Measurements from ENCODE around the gene COX15. TPM values are rescaled to one million over a fixed set of nuclear protein-coding genes. Genes with fewer than 3 reads are reported as not detected.

The COX15 gene
- total RNA-seq, 1 experiment from 2014 or later: 41.4 TPM

- no peak overlapping the region for H3K4me3 Mint-ChIP-seq
- no peaks in the 10 kb centered on the region for H3K27me3 Mint-ChIP-seq (ENCODE audit: low read depth)
- no peaks in the 10 kb centered on the region for H3K9me3 Mint-ChIP-seq
- peaks cover 70% of the 10 kb centered on the region for H3K36me3 Mint-ChIP-seq
- DNase-seq (ENCODE audit: low spot score): no peak
- no peaks in the 10 kb centered on the region for H3K4me1 Mint-ChIP-seq
- TF ChIP-seq, protein P1, sequence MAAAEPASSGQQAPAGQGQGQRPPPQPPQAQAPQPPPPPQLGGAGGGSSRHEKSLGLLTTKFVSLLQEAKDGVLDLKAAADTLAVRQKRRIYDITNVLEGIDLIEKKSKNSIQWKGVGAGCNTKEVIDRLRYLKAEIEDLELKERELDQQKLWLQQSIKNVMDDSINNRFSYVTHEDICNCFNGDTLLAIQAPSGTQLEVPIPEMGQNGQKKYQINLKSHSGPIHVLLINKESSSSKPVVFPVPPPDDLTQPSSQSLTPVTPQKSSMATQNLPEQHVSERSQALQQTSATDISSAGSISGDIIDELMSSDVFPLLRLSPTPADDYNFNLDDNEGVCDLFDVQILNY (CRISPR knock-in tag; IDR thresholded peaks at IDR 0.05): no peak
- no peak for TF ChIP-seq HMGXB4 (CRISPR knock-in tag; IDR thresholded peaks at IDR 0.05)
- no peak for TF ChIP-seq NR2C2 (CRISPR knock-in tag; IDR thresholded peaks at IDR 0.05)
- TF ChIP-seq NFE2L1 (CRISPR knock-in tag; IDR thresholded peaks at IDR 0.05): no peak
- TF ChIP-seq CREM (CRISPR knock-in tag; IDR thresholded peaks at IDR 0.05): no peak
- TF ChIP-seq ZNF423 (CRISPR knock-in tag; IDR thresholded peaks at IDR 0.05): no peak
- no peak for TF ChIP-seq ZMAT4 (CRISPR knock-in tag; IDR thresholded peaks at IDR 0.05)
- no peak for TF ChIP-seq NR1H2 (CRISPR knock-in tag; IDR thresholded peaks at IDR 0.05)
- no peak for TF ChIP-seq ATF3 (CRISPR knock-in tag; conservative IDR thresholded peaks at IDR 0.05)
- TF ChIP-seq RORB (CRISPR knock-in tag; IDR thresholded peaks at IDR 0.05): no peak
- TF ChIP-seq SMAD4 (CRISPR knock-in tag; IDR thresholded peaks at IDR 0.05): no peak
- no peak for TF ChIP-seq GRHL2 (CRISPR knock-in tag; IDR thresholded peaks at IDR 0.05; ENCODE audit: insufficient replicate concordance, severe bottlenecking)
- TF ChIP-seq RELA (CRISPR knock-in tag; IDR thresholded peaks at IDR 0.05; ENCODE audit: borderline replicate concordance): no peak
- no peak for TF ChIP-seq ARID4B (CRISPR knock-in tag; IDR thresholded peaks at IDR 0.05; ENCODE audit: borderline replicate concordance)
- TF ChIP-seq NR3C1 (CRISPR knock-in tag; conservative IDR thresholded peaks at IDR 0.05; ENCODE audit: low read depth): no peak
- H3K27ac Mint-ChIP-seq: no peak overlapping the region
- ChIA-PET POLR2A (no interaction called here), CTCF (no interaction called here)
- ATAC-seq: no peak
These were observed 11.5 kb downstream of the COX15 start for GRCh38 chr10:99720387-99720786.

GRCh38 chr10:99714446-99714845 lies 17.5 kb downstream of the COX15 start:
- CTCF ChIA-PET: interaction anchor here (0.7 kb wide), 1 partner anchor 87 kb away, joined by 4 read pairs; no protein-coding TSS in a partner anchor
- Mint-ChIP-seq H3K4me3 (no peak overlapping the region), H3K4me1 (no peaks in the 10 kb centered on the region), H3K27ac (no peak overlapping the region), H3K27me3 (ENCODE audit: low read depth) (no peaks in the 10 kb centered on the region), H3K36me3 (peaks cover 40% of the 10 kb centered on the region), H3K9me3 (no peaks in the 10 kb centered on the region)
- ATAC-seq (no peak), DNase-seq (ENCODE audit: low spot score) (no peak)
- POLR2A ChIA-PET: no interaction called here
- TF ChIP-seq TCF7 (CRISPR knock-in tag; IDR thresholded peaks at IDR 0.05; ENCODE audit: low read depth): no peak
- no peak for TF ChIP-seq TEAD4 (CRISPR knock-in tag; IDR thresholded peaks at IDR 0.05)
- no peak for TF ChIP-seq FOXP4 (CRISPR knock-in tag; IDR thresholded peaks at IDR 0.05)
- TF ChIP-seq JAZF1 (CRISPR knock-in tag; IDR thresholded peaks at IDR 0.05): no peak
- TF ChIP-seq NFE2L1 (CRISPR knock-in tag; IDR thresholded peaks at IDR 0.05): no peak
- no peak for TF ChIP-seq GABPB1 (CRISPR knock-in tag; IDR thresholded peaks at IDR 0.05)
- no peak for TF ChIP-seq ESRRA (CRISPR knock-in tag; IDR thresholded peaks at IDR 0.05; ENCODE audit: borderline replicate concordance)
- TF ChIP-seq SOX15 (CRISPR knock-in tag; IDR thresholded peaks at IDR 0.05): no peak
- TF ChIP-seq ZNF396 (CRISPR knock-in tag; IDR thresholded peaks at IDR 0.05; ENCODE audit: borderline replicate concordance): no peak
- no peak for TF ChIP-seq SMAD4 (CRISPR knock-in tag; IDR thresholded peaks at IDR 0.05)
- no peak for TF ChIP-seq NR2C2 (CRISPR knock-in tag; IDR thresholded peaks at IDR 0.05)
- TF ChIP-seq, protein P2, sequence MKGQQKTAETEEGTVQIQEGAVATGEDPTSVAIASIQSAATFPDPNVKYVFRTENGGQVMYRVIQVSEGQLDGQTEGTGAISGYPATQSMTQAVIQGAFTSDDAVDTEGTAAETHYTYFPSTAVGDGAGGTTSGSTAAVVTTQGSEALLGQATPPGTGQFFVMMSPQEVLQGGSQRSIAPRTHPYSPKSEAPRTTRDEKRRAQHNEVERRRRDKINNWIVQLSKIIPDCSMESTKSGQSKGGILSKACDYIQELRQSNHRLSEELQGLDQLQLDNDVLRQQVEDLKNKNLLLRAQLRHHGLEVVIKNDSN (CRISPR knock-in tag; IDR thresholded peaks at IDR 0.05): no peak
- no peak for TF ChIP-seq NFYB (CRISPR knock-in tag; conservative IDR thresholded peaks at IDR 0.05; ENCODE audit: low read depth)
